ENCODE measurements around the gene NUPR2.
"Not testable (repeated sequence)": the region's sequence is repeated elsewhere in the genome, so short reads cannot be mapped to it uniquely, and the experiment has no call there.

The NUPR2 gene, protein sequence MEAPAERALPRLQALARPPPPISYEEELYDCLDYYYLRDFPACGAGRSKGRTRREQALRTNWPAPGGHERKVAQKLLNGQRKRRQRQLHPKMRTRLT

DNA sequence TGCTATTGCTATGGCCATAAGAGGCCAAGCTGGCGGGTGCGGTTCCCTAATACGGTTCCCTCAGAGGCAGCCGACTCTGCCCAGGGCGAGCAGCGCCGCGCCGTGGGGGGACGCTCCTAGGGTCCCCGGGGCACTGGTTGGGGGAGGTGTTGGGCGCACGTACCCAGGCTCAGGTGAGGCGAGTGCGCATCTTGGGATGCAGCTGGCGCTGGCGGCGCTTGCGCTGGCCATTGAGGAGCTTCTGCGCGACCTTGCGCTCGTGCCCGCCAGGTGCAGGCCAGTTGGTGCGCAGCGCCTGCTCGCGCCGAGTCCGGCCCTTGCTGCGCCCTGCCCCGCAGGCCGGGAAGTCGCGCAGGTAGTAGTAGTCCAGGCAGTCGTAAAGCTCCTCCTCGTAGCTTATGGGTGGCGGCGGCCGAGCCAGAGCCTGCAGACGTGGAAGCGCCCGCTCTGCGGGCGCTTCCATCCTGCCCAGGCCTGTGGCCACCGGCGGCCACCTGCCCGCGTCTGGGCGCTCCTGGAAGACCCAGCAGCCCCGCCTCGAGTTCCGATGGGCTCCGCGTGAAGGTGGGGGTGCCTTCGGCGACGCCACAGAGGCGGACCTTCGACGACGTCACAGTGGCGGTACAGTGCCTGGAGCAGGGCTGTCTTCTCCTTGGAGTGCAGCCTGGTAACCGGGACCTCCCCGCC, at the start of gene NUPR2:
Gene NUPR2, minus strand, starts transcription at position 566 of the 687 bp plus-strand sequence. Its CDS starts 103 bp downstream, at position 463.
- TF ChIP-seq CTCF (IDR thresholded peaks at IDR 0.05; ENCODE audit: low read depth, low read length): no peak
- in situ Hi-C loops (cut with HindIII; ENCODE audit: low sequenced_read_pairs): no loop called here
- H3K4me3 ChIP-seq (ENCODE audit: low read depth, low read length): no peak within 1 kb of the TSS
- no peak for DNase-seq (ENCODE audit: low read depth, low spot score)

DNA sequence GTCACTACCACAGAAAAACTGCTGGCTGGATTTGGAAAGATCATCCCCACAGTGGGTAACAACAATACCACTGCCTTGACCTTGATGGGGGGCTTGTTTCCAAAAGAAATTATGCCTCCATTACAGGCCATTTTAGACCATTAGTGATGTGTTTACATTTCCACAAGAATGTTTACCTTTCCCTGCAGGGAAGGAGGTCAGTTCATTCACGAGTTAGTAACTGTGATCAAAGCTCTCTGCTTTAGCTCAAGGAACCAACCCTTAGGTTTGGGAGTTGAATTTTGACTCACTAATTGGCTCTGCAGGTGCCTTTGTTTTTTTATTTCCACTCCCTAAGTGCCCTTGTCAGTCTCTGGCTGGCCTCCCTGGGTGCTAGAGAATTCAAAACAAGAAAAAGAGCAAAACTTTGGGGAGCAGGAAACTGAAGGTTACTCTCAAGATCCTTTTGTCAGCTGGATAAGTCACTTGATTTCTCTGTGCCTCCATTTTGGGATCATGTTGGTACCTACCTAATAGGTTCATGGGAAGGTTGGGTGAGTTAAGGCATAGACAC, 41.1 kb upstream of the NUPR2 start:
- TF ChIP-seq CTCF (IDR thresholded peaks at IDR 0.05; ENCODE audit: low read depth, low read length): no peak
- DNase-seq (ENCODE audit: low read depth, low spot score): no peak
- in situ Hi-C loops (cut with HindIII; ENCODE audit: low sequenced_read_pairs): no loop called here

GRCh38 chr7:56131062-56131461, 14.8 kb upstream of the NUPR2 start:
- H3K4me3 ChIP-seq (ENCODE audit: low read depth, low read length); DNase-seq (ENCODE audit: low read depth, low spot score); in situ Hi-C loops (cut with HindIII; ENCODE audit: low sequenced_read_pairs): not testable (repeated sequence)

More for the DNA sequence above, 41.1 kb upstream of the NUPR2 start:
- no peak overlapping the region for H3K4me3 ChIP-seq (ENCODE audit: low read depth, low read length)

DNA sequence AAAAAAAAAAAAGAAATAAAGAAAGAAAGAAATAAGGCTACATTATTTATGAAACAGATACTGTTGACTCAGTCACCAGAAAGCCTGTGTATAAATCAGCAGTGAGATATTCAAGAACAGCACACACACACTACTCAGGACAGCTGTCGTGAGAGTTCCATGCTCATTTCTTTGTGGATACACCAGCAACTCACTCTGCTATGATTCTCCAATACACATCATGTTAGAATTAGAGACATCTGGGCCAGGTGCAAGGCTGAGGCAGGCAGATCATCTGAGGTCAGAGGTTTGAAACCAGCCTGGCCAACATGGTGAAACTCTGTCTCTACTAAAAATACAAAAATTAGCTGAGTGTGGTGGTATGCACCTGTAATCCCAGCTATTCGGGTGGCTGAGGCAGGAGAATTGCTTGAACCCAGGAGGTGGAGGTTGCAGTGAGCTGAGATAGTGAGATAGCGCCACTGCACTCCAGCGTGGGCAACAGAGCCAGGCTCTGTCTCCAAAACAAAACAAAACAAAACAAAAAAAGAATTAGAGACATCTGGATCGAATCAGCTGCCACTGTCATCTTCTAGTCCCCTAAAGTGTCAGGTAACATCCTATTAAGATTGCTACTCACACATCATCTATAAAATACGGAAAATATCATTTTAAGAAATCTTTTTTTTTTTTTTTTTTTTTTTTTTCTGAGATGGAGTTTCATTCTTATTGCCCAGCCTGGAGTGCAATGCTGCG, 11.2 kb upstream of the NUPR2 start:
- no peak overlapping the region for H3K4me3 ChIP-seq (ENCODE audit: low read depth, low read length)
- TF ChIP-seq CTCF (IDR thresholded peaks at IDR 0.05; ENCODE audit: low read depth, low read length): no peak
- DNase-seq (ENCODE audit: low read depth, low spot score): no peak
- in situ Hi-C loops (cut with HindIII; ENCODE audit: low sequenced_read_pairs): no loop called here

DNA sequence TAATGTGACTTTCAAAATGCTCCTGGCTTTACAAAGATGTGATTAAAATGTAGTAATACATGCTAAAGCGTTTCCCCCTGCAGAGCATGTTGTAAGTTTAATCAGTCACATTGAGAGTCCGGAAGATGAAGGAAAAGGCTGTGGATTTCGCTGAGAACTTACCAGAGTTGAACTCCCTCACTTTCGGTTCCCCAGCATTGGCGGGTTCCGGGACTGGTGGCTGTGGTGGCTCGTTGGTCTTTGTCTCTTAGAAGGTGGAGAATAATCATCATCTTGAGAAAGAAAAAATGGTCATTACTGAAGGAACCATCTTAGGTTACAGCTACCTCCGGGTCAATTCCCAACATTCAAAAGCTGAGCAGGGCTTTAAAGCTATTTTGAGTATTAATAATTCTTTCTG, 9.6 kb upstream of the NUPR2 start:
- no peak overlapping the region for H3K4me3 ChIP-seq (ENCODE audit: low read depth, low read length)
- in situ Hi-C loops (cut with HindIII; ENCODE audit: low sequenced_read_pairs): no loop called here
- DNase-seq (ENCODE audit: low read depth, low spot score): no peak
- TF ChIP-seq CTCF (IDR thresholded peaks at IDR 0.05; ENCODE audit: low read depth, low read length): no peak

- TF ChIP-seq CTCF (IDR thresholded peaks at IDR 0.05; ENCODE audit: low read depth, low read length): no peak
- H3K4me3 ChIP-seq (ENCODE audit: low read depth, low read length): no peak overlapping the region
- in situ Hi-C loops (cut with HindIII; ENCODE audit: low sequenced_read_pairs): no loop called here
- no peak for DNase-seq (ENCODE audit: low read depth, low spot score)
Observed at GRCh38 chr7:56124981-56125380, 8.8 kb upstream of the NUPR2 start.

DNA sequence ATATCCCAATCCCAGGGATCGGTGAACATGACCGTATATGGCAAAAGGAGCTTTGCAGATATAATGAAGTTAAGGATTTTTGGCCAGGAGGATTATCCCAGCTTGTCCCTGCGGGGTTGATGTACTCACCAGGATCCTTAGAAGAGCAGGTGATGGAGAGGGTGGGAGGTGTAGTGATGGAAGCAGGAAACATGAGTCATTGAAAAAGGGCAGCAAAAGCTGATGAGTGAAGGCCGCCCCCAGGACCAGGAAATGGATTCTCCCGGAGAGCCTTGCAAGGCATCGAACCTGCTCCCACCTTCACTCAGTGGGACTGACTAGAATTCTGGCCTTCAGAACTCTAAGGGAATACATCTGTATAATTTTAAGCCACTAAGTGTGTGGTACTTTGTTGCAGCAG, 5.2 kb upstream of the NUPR2 start:
- H3K4me3 ChIP-seq (ENCODE audit: low read depth, low read length): no peak overlapping the region
- DNase-seq (ENCODE audit: low read depth, low spot score): no peak
- TF ChIP-seq CTCF (IDR thresholded peaks at IDR 0.05; ENCODE audit: low read depth, low read length): no peak
- in situ Hi-C loops (cut with HindIII; ENCODE audit: low sequenced_read_pairs): no loop called here

- in situ Hi-C loops (cut with HindIII; ENCODE audit: low sequenced_read_pairs); H3K4me3 ChIP-seq (ENCODE audit: low read depth, low read length); DNase-seq (ENCODE audit: low read depth, low spot score): not testable (repeated sequence)
Observed at GRCh38 chr7:56112244-56112643, 4.0 kb downstream of the NUPR2 start.
